ENCODE data around the gene EVA1B.

The EVA1B gene

GRCh38 chr1:36274201-36274600 lies 49.2 kb downstream of the EVA1B start:
- DNase-seq = no peak

GRCh38 chr1:36273024-36273423 lies 50.4 kb downstream of the EVA1B start:
- DNase-seq = no peak
